ENCODE measurements around the gene JOSD1.

The JOSD1 gene

GRCh38 chr22:38720350-38720749 lies 19.6 kb upstream of the JOSD1 start:
- no peak for TF ChIP-seq CTCF (IDR thresholded peaks at IDR 0.05; ENCODE audit: control insufficient read depth, insufficient read depth, low read depth, low read length, missing control alignments)
- H3K4me3 ChIP-seq (ENCODE audit: control insufficient read depth, low read depth, low read length): no peak overlapping the region
- no peak for DNase-seq (ENCODE audit: low read depth)

GRCh38 chr22:38719196-38719595 lies 18.5 kb upstream of the JOSD1 start:
- no peak for DNase-seq (ENCODE audit: low read depth)
- TF ChIP-seq CTCF (IDR thresholded peaks at IDR 0.05; ENCODE audit: control insufficient read depth, insufficient read depth, low read depth, low read length, missing control alignments): no peak
- H3K4me3 ChIP-seq (ENCODE audit: control insufficient read depth, low read depth, low read length): no peak overlapping the region

- no peak for DNase-seq (ENCODE audit: low read depth)
Observed at GRCh38 chr22:38718414-38718813, 17.7 kb upstream of the JOSD1 start.

GRCh38 chr22:38717244-38717643 lies 16.5 kb upstream of the JOSD1 start:
- TF ChIP-seq CTCF (IDR thresholded peaks at IDR 0.05; ENCODE audit: control insufficient read depth, insufficient read depth, low read depth, low read length, missing control alignments): no peak
- no peak overlapping the region for H3K4me3 ChIP-seq (ENCODE audit: control insufficient read depth, low read depth, low read length)
- DNase-seq (ENCODE audit: low read depth): no peak

More at GRCh38 chr22:38718414-38718813, 17.7 kb upstream of the JOSD1 start:
- peak; percentile 71 for TF ChIP-seq CTCF (IDR thresholded peaks at IDR 0.05; ENCODE audit: control insufficient read depth, insufficient read depth, low read depth, low read length, missing control alignments)
- H3K4me3 ChIP-seq (ENCODE audit: control insufficient read depth, low read depth, low read length): no peak overlapping the region

- H3K4me3 ChIP-seq (ENCODE audit: control insufficient read depth, low read depth, low read length): no peak overlapping the region
- DNase-seq (ENCODE audit: low read depth): no peak
- TF ChIP-seq CTCF (IDR thresholded peaks at IDR 0.05; ENCODE audit: control insufficient read depth, insufficient read depth, low read depth, low read length, missing control alignments): no peak
Observed at GRCh38 chr22:38716826-38717225, 16.1 kb upstream of the JOSD1 start.

GRCh38 chr22:38716271-38716670 lies 15.5 kb upstream of the JOSD1 start:
- DNase-seq (ENCODE audit: low read depth): no peak
- no peak overlapping the region for H3K4me3 ChIP-seq (ENCODE audit: control insufficient read depth, low read depth, low read length)
- TF ChIP-seq CTCF (IDR thresholded peaks at IDR 0.05; ENCODE audit: control insufficient read depth, insufficient read depth, low read depth, low read length, missing control alignments): no peak

GRCh38 chr22:38715852-38716251 lies 15.1 kb upstream of the JOSD1 start:
- DNase-seq (ENCODE audit: low read depth): no peak
- TF ChIP-seq CTCF (IDR thresholded peaks at IDR 0.05; ENCODE audit: control insufficient read depth, insufficient read depth, low read depth, low read length, missing control alignments): no peak
- no peak overlapping the region for H3K4me3 ChIP-seq (ENCODE audit: control insufficient read depth, low read depth, low read length)

Measured in AG09309 (cell line).